Fibroblast of skin of right biceps (primary cell): ENCODE data around the gene LYPD1.

Experiments used
- DNase-seq: peaks from one replicate; pipeline ENCODE4 v3.0.0-alpha.2; 2013

The LYPD1 gene

DNA sequence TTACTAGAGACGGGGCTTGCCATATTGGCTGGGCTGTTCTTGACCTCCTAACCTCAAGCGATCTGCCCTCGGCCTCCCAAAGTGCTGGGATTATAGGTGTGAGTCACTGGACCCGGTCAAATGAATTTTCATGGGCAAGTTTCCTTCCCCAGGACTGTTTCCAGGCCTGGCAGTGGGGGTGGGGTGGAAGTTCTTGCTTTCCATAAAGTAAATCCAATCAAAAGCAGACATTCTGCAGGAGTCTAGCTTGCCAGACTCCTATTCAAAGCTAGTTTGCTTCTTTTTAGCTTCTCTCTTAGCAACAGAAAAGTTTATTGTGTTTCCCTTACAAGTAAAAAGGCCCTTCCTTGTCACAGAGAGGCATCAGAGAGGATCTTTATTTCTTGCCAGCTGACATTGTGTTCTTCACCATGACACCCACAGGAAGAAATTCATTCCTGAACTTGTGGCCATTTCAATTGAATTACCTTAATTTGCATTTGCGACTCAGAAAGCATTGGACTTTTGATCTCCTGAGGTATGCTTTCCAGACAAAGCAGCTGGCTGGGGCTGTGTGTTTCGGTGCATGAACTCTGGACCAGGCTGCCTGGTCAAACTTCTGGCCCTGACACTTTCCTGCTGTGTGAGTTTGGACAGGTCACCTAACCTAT lies 37.9 kb downstream of the LYPD1 start:
- peak; percentile 7 for DNase-seq

DNA sequence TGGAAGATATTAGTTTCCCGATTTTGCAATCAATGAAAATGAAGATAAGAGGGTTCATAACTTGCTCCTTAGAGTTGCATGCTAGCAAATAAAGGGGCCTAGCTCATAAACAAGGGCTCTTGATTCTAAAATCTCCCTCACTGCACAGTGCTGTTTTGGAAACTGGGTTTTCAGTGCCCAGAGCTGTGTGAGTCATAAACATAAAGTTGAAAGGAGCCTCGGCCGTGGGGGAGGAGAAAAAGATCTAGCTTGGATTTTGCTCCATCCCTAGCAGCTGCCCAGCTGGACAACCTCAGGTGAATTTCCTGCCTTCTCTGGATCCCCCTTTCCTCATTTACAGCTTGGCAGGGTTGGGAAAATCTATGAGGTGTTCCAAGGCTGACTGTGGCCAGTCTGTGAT lies 42.5 kb downstream of the LYPD1 start:
- peak; percentile 4 for DNase-seq

DNA sequence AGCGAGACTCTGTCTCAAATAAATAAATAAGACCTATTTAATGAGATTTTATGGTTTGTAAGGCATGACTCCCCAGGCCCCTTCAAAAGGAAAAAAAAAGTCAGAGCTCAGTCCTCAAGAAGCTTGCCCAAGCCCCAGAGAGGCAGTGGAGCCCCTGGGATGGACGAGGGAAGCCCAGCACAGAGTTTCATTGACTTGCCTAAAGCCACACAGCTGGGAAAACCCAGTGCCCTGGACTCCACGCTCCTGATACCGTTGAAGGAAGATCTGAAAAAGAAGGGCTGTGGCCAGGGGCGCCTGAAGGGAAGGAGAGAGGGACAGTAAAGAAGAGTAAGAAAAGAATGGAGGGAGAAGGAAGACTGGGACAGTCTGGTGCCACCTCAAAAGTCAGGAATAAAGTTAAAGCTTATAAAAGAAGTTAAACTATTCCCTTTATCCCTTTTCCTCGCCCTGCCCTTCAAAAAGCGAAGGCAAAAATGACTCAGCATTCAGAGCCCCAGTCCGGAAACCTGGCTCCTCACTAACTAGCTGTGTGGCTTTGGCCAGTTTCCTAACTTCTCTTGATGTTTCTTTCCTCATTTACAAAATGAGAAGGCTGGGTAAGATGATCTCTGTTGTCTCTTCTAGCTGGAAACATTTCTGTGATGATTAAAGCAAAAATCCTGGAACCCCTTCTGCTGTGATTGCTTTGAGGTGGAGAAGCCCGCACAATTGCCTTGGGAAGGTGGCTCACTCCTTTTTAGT lies 46.7 kb downstream of the LYPD1 start:
- DNase-seq: peak; percentile 82

DNA sequence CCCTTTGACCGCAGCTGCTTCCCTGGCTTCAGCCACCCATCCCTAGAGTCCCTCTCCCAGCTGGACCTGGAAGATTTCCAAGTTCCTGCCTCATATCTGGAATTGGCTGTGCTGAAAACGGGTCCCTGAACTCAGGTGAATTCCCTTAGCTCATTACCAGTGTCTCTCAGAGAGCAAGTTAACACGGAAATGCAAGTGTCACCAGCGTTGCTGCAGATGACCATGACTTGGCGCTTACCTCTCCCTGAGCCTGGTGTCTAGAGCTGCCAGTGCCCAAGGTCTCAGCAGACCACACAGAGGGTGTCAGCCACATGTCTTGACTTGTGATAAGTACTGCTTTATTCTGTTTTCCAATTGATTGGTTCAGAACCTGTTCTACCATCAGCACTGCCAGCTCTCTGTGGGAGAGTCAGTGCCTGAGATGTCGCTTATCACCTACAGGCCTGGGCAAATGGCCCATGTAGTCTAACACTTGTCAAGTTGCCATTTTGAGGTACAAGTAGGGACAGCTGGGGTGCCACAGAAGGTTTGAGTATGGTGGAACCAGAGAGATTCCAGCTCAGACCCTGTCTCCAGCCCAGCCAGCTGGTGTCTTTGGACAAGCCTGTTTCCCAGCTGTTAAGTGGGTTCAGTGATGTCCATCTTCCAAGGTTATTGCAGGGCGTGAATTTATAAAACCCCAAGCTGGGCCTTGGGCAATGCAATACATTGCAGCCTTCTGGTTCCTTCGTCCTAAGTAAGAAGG lies 48.7 kb downstream of the LYPD1 start:
- DNase-seq: no peak

DNA sequence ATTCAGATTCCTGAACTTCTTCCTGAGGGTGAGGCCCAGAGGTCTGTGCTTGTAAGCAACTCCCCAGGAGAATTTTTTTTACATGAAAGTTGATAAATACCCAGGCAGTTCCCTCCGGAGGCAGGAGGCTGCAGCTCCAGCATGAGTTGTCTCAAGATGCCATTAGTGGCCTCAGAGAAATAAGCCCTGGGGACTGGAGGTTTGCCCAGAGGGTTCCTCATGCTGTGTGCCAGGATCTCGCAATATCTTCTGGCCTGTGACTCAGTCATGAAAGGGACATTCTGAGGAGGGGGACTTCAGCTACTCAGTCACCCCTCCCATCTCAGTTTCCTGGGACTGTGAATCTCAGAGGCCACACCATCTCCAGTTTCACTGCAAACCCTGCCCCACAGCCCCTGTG lies 49.9 kb downstream of the LYPD1 start:
- peak; percentile 53 for DNase-seq

DNA sequence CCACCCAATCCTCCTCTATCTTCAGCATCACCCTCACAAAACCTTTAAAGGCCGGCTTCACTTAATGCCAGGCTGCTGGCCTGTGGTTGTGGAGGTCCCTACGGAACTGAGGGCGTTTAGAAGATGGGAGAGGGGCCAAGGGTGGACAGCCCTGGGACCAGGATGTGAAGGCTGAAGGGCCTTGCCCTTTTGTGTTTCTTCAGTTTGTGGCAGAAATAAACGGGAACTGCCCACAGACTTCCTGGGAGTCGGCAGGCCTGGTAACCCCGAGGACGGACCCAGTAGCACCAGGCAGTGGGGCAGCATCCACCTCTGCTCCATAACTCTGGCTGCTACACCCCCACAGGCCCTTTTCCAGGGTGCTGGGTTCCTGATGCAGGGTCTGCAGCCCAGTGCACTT lies 51.3 kb downstream of the LYPD1 start:
- DNase-seq: no peak

DNA sequence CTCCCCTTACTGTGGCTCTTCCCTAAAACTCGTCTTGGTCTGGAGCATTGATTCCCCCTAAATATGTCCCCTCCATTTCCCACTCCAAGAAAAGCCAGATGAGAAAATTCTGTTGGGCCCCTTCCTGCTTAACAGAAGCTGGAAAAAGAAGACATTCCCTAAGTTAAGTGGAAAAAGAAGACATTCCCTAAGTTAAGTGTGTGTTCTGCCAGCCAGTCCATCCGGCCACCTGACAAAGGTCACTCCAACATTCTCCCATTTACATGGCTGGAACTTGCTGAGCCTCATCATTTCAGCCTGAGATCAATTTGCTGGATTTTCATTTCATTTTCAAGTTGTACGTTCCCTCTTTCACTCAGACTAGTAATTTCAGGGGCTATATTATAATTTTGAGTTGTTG lies 52.0 kb downstream of the LYPD1 start:
- no peak for DNase-seq

DNA sequence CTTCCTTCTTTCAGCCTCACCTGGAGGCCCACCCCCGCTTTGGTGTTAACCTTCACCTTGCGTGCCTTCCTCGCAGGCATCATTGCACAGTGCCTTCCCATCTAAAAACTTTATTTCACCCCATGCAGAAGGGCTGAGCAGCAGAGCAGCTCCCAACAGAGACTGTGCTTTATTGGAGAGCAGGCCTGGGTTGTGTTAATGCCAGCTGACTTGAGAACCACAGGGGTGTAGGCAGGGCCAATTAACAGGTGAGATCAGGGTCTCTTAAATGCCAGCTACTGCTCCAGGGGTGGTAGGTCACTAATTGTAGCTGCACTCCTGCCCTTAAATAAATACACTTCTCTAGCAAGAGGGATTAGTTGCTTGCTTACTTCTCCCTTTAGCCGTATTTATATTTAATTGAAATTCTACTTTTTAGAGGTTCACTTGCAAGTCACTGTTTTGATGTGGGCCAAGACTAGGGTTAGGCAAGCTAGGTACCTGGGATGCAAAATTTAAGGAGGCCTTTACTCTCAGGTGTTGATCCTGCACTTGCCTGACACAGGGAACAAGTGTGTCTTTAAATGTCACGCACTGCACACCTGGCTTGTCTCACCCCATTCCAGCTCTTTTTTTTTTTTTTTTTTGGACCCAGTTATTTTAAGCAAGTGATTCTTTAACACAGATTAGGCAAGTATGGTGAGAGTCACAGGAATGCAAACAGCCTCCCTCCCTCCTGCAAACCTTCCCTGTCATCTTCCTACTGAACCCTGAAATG lies 54.5 kb downstream of the LYPD1 start:
- DNase-seq: no peak

DNA sequence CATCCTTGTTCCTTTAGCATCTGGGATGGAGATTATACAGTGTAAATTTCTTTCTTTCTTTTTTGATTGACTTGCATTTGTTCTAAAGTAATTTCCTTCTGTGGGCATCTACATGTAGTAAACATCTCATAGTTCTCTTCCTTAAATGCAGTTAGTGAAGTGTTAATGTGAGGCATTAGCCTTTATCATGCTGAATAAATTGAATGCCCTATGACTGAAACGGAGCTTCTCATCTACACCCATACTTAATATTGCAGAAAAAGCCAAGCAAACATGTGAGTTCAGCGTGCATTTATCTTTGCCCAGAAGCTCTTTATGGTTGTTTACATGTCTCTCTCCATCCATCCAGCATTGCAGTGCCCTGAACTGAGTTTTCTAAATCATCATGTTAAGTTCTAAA lies 58.3 kb downstream of the LYPD1 start:
- no peak for DNase-seq

DNA sequence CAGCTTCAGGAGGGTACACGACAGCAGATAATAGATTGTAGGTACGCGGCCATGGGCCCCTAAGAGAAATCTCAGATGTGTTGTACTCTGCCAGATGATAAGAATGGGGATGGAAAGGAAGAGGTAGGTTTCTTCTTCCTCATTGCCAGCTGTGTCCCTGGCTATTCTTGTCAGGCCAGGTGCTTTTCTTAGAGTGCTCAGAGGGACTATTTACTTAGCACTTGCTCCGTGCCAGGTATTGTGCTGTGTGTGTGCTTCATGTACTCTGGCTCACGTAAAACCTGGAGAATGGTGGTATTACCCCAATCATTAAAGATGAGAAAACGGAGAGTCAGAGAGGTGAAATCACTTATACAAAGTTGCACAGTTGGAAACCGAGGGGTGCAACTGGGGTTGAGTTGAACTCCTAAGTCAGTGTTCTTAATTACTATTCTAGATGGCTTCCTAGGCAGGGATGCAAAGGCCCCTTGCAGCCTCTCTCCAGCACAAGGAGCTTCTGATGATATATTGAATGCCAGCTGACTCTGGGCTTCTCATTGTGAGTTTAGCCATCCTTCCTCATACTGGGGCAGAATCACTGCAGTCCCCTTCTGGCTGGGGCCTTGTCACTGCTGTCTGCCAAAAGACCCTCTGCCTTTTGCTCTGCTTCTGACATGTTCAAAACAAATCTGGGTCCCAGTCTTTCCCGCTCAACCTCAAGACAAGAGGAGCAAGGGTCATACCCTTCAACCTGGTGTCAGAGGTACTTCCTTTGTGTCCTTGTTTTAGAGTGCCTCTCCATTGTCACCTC lies 60.7 kb downstream of the LYPD1 start:
- DNase-seq: no peak

DNA sequence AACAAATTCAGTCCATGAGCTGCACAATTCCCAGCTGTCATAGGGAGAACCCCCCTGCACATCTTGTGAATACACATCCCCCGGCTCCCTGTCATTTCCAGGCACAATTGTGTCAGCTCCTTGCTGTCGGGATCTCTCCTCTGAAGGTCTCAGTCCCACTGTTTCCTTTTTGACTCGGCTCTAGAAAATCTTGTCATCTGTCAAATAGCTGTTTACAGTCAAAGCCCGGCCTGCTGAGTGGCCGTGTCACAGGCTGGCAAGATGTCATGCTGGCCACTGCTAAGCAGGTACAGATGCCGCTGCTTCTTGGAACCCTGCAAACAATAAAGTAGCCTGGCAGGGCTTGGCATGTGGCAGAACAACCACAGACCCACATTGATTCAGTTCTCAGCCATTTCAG lies 61.7 kb downstream of the LYPD1 start:
- DNase-seq: no peak

DNA sequence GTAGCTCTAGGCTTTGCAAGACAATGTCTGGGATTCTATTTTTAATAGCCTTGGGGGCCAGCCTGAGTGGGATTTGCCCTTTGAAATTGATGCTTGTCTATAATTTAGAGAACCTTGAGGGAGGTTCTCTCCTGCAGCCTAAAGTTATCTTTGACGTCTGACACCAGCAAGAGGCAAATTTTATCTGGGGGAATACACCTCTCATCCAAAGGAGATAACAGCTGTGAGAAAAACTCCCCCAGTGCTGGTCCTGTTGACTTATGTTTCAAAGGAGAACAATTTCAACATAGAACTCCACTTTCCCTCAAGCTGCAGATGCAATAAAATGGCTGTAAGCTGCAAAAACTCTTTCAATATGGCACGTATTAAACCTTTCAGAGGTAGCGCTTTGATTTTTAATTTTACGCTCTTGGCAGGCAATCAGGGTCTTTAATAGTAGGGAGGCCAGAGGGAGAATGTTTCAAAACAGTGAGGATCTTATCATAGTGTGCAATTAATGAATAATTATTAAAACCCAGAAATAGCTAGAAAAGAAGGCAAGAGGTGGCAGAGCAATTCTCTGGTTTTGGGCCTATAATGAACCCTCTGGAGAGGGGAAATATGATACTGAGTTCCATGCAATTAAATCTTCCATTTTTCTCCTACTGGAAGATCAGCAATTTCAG lies 62.4 kb downstream of the LYPD1 start:
- DNase-seq: no peak

DNA sequence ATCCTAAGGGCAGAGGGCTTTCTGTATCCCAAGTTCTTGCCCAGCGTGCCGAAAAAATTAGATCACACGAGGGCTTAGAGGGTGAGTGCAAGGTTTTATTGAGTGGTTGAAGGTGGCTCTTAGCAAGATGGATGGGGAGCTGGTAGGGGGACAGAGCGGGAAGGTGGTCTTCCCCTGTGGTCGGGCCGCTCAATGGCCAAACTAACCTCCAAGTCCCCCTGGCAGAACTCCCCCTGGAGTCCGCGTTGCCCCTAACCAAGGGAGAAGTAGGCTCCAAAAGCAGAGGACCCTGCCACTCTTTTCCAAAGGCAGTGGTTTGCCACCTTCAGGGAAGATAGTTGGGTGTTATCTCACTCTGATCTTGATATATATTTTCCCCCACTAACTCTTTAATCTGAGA lies 63.4 kb downstream of the LYPD1 start:
- DNase-seq: no peak

DNA sequence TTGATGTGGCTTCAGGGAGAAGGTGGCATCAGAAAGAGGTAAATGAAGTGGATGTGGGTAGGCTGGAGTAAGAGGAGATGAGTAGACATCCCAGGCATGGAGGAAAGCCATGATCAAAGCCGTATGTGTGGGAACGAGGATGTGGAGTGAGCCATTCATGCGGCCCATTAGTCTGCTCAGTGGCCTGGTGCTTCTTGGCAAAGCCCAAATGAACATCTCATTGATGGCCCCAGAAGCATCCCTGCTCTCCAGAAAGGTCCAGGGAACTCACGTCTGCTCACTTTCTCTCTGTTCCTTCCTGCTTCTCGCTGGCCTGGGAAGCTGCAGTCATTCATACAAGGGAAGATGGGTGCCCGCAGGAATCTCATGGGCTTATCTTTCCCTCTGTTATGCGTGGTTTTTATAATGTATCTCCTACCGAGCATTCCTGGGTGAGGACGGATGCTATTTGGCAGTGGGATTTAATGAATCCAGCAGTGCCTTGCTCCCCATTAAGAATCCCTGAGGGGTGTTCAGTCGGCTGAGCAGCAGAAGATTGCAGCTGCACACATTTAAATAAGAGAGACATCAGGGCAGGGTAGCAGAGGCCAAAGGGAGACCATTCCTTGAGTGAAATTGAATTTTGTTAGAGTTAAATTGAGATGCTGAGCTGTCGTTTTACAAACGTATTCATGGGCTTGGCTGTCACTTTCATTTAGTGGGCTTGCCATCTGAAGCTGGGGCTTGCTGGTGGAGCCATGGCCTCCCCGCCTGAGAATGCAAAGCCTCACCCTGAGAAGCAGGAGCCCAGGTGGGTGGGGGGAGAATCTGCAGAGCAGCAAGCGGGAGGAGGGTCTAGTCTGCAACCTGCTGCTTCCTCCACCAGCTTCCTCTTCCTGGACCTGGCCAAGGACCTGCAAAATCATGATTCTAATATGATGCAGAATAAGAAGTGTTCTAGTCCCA lies 64.5 kb downstream of the LYPD1 start:
- no peak for DNase-seq

DNA sequence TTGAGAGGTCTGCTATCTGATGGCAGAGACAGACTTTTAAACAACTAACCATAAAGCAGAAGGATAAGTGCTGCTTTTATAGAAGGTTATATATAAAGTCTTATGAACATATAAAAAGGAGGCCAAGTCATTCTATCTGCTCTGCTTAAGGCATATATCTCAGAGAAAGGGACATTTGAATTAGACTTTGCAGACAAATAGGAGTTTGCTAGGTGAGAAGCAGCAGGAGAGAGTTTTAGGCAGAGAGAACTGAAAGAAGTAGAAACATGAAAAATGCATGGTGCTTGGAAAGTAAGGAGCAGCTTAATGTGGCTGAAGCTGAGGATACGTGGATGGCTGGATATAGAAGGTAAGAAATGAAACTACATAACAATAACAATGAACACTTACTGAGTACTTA lies 65.4 kb downstream of the LYPD1 start:
- DNase-seq: no peak

DNA sequence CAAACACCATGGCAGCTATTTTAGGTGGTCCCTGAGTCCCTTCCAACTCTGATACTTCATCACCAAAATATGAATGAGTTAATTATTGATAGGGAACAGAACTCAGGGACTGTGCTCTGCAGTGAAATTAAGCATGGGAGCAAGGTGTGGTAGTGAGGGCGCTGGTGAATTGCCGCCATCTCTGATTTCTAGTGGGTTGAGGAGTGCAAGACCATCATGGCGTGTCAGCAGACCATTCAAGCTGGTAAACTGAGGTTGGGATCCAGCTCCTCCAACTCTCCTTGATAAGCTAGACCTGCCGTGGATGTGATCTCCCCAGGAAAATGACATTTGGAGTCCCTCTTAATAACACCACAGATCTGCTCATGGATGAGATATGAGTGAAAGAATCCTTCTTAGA lies 70.4 kb downstream of the LYPD1 start:
- no peak for DNase-seq

DNA sequence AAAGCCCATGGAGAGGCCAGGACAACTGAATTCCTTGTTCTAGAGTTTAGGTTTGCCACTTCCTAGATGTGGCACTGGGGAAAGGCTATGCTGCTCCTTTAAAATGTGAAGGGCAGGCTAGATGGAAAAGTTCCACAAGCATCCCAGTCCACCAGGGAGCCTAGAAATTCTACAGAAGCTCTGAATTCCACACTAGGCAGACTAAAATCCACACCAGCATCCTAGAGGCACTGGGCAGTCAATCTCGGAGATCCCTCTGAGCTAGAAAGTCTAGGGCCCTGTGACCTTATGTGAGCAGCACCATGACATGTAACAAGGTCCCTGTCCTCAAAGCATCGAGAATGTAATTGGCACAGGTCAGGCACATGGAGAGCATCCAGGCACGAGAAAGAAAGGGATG lies 71.5 kb downstream of the LYPD1 start:
- no peak for DNase-seq

DNA sequence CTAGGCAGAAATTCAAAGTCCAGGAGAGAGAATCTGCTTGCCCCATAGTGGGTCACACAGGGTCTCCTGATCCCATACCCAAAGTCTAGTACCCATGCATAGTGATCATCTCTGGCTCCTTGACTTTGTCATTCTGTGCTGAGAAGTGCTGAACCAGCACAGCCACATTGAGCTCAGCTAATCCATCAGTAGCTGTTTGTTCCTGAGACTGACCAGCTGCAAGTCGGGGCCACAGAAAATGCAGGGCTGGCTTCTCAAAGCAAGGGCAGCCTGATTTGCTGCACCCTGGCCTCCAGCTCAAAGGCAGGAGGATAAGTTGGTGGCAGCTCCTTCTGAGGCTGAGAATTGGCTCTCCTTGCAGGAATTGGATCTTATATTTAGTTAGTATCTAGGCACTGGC lies 72.2 kb downstream of the LYPD1 start:
- DNase-seq: no peak

DNA sequence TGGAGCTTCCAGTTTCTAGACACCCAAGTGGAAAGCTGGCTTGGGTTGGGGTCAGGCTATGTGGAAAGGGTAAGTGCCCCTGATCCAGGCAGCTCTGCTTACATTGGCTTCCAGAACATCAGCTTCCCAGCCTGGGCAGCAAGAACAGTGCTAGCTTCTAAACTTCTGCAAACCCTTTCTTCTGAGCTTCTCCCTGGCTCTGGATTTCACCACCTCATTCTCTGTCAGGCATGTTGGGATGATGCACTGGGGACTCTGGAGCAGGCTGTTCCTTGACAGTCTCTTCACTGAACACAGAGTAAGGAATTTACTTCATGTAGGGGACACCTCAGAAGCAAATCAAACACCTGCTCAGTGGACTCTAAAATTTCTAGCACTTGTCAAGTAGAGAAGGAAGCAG lies 72.8 kb downstream of the LYPD1 start:
- DNase-seq: no peak

DNA sequence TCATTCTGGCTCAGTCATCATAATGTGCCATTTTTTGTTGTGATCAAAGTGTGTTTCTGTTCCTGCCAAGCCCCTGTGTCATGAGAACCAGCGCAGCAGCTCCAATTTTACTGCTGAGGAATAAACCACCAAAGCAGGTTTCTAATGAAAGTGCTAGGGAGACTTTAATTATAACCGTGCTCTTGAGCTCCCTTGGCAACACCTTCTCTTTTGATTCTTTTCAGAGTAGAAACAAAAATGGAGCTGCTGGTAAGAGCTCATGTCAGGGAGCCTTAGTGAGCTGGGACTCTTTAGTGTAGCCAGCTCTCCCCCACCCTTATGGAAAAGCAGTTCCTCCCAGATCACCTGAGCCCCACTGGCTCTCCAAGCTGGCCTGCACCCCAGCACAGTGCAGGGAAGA lies 74.3 kb downstream of the LYPD1 start:
- DNase-seq: no peak

DNA sequence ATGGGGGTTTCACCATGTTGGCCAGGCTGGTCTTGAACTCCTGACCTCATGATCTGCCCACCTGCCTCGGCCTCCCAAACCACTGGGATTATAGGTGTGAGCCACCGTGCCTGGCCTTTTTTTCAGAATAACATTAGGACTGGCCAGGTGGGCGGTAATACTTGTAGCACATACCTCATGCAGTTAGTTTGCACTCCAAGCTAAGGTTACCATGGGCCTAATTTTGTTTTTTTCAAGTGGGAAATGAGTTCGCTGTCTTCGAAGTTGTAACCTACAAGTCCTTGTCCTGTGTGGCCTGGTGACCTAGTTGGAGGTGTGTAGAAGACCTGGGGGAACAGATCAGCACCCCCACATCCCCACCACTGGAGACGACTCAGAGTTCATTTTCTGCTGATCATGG lies 74.8 kb downstream of the LYPD1 start:
- DNase-seq: no peak
